Neuron (in vitro differentiated cells): ENCODE data around the gene COL11A2.

Experiments
- H2AFZ ChIP-seq: one replicate; pipeline ENCODE4 v1.6.1; 2013; ENCODE audit warnings: low read depth, mild to moderate bottlenecking, inconsistent platforms, low read length, moderate library complexity
- H3K27me3 ChIP-seq: one replicate; pipeline ENCODE4 v1.6.1; 2013; ENCODE audit warnings: low read length; ENCODE audit not compliant: insufficient read depth
- H3K36me3 ChIP-seq: one replicate; pipeline ENCODE4 v1.6.1; 2013; ENCODE audit warnings: low read length; ENCODE audit not compliant: insufficient read depth
- H3K4me1 ChIP-seq: one replicate; pipeline ENCODE4 v1.6.1; 2013; ENCODE audit warnings: low read length; ENCODE audit not compliant: insufficient read depth
- H3K4me3 ChIP-seq: 2 replicates; pipeline ENCODE4 v1.5.1; 2013; ENCODE audit warnings: mild to moderate bottlenecking, low read length, moderate library complexity
- H3K9me3 ChIP-seq: one replicate; pipeline ENCODE4 v1.6.1; 2013; ENCODE audit warnings: low read length

COL11A2 gene

GRCh38 chr6:33170176-33171015 lies 21.9 kb downstream of the COL11A2 start:
- no peak overlapping the region for H2AFZ ChIP-seq
- no peak overlapping the region for H3K4me3 ChIP-seq
- no peaks in the 10 kb centered on the region for H3K9me3 ChIP-seq

GRCh38 chr6:33169291-33170175 lies 22.7 kb downstream of the COL11A2 start:
- Histone ChIP-seq H3K4me3 (no peak overlapping the region), H2AFZ (no peak overlapping the region), H3K27me3 (no peaks in the 10 kb centered on the region), H3K4me1 (no peaks in the 10 kb centered on the region), H3K36me3 (no peaks in the 10 kb centered on the region), H3K9me3 (no peaks in the 10 kb centered on the region)

More at GRCh38 chr6:33170176-33171015, 21.9 kb downstream of the COL11A2 start:
- H3K27me3 ChIP-seq: no peaks in the 10 kb centered on the region
- no peaks in the 10 kb centered on the region for H3K4me1 ChIP-seq
- H3K36me3 ChIP-seq: no peaks in the 10 kb centered on the region

- Histone ChIP-seq H3K27me3 (no peaks in the 10 kb centered on the region), H3K9me3 (no peaks in the 10 kb centered on the region), H3K4me3 (no peak overlapping the region), H3K36me3 (no peaks in the 10 kb centered on the region), H2AFZ (no peak overlapping the region), H3K4me1 (no peaks in the 10 kb centered on the region)
These were observed 23.6 kb downstream of the COL11A2 start for GRCh38 chr6:33168639-33169038.

GRCh38 chr6:33168284-33168601 lies 24.0 kb downstream of the COL11A2 start:
- H3K36me3 ChIP-seq: no peaks in the 10 kb centered on the region
- no peaks in the 10 kb centered on the region for H3K4me1 ChIP-seq

GRCh38 chr6:33167374-33168283 lies 24.6 kb downstream of the COL11A2 start:
- Histone ChIP-seq H3K27me3 (no peaks in the 10 kb centered on the region), H2AFZ (no peak overlapping the region), H3K9me3 (no peaks in the 10 kb centered on the region), H3K4me1 (no peaks in the 10 kb centered on the region), H3K36me3 (no peaks in the 10 kb centered on the region), H3K4me3 (no peak overlapping the region)

More at GRCh38 chr6:33168284-33168601, 24.0 kb downstream of the COL11A2 start:
- Histone ChIP-seq H3K27me3 (no peaks in the 10 kb centered on the region), H2AFZ (no peak overlapping the region), H3K4me3 (no peak overlapping the region), H3K9me3 (no peaks in the 10 kb centered on the region)

- H3K4me1 ChIP-seq: no peaks in the 10 kb centered on the region
- no peak overlapping the region for H3K4me3 ChIP-seq
- no peak overlapping the region for H2AFZ ChIP-seq
- no peaks in the 10 kb centered on the region for H3K36me3 ChIP-seq
- H3K27me3 ChIP-seq: no peaks in the 10 kb centered on the region
- no peaks in the 10 kb centered on the region for H3K9me3 ChIP-seq
These were observed 25.5 kb downstream of the COL11A2 start for GRCh38 chr6:33166811-33167210.

GRCh38 chr6:33166363-33166762 lies 25.9 kb downstream of the COL11A2 start:
- no peaks in the 10 kb centered on the region for H3K9me3 ChIP-seq
- no peak overlapping the region for H2AFZ ChIP-seq
- no peak overlapping the region for H3K4me3 ChIP-seq
- H3K36me3 ChIP-seq: no peaks in the 10 kb centered on the region
- H3K4me1 ChIP-seq: no peaks in the 10 kb centered on the region
- H3K27me3 ChIP-seq: no peaks in the 10 kb centered on the region

- H3K9me3 ChIP-seq: no peaks in the 10 kb centered on the region
- no peak overlapping the region for H3K4me3 ChIP-seq
- H2AFZ ChIP-seq: no peak overlapping the region
- no peaks in the 10 kb centered on the region for H3K4me1 ChIP-seq
- no peaks in the 10 kb centered on the region for H3K27me3 ChIP-seq
- no peaks in the 10 kb centered on the region for H3K36me3 ChIP-seq
These were observed 26.5 kb downstream of the COL11A2 start for GRCh38 chr6:33165581-33166258.

- H3K36me3 ChIP-seq: no peaks in the 10 kb centered on the region
- H3K4me3 ChIP-seq: no peak overlapping the region
- H2AFZ ChIP-seq: no peak overlapping the region
- no peaks in the 10 kb centered on the region for H3K9me3 ChIP-seq
- no peaks in the 10 kb centered on the region for H3K27me3 ChIP-seq
- H3K4me1 ChIP-seq: no peaks in the 10 kb centered on the region
These were observed 27.4 kb downstream of the COL11A2 start for GRCh38 chr6:33164665-33165373.

GRCh38 chr6:33164176-33164575 lies 28.1 kb downstream of the COL11A2 start:
- no peaks in the 10 kb centered on the region for H3K4me1 ChIP-seq

GRCh38 chr6:33163540-33163939 lies 28.7 kb downstream of the COL11A2 start:
- H3K27me3 ChIP-seq: peaks cover 4% of the 10 kb centered on the region
- H2AFZ ChIP-seq: no peak overlapping the region
- no peaks in the 10 kb centered on the region for H3K4me1 ChIP-seq
- no peaks in the 10 kb centered on the region for H3K9me3 ChIP-seq
- H3K4me3 ChIP-seq: no peak overlapping the region
- no peaks in the 10 kb centered on the region for H3K36me3 ChIP-seq

More at GRCh38 chr6:33164176-33164575, 28.1 kb downstream of the COL11A2 start:
- no peaks in the 10 kb centered on the region for H3K9me3 ChIP-seq
- no peak overlapping the region for H2AFZ ChIP-seq
- no peaks in the 10 kb centered on the region for H3K36me3 ChIP-seq
- H3K4me3 ChIP-seq: no peak overlapping the region
- H3K27me3 ChIP-seq: peaks cover under 1% of the 10 kb centered on the region
